Progenitor cell of endocrine pancreas (in vitro differentiated cells): ENCODE data around the gene KRTCAP3. TPM values are rescaled to one million over a fixed set of nuclear protein-coding genes. Genes with fewer than 3 reads are reported as not detected.

Source experiments
- DNase-seq: peaks from one replicate; pipeline ENCODE4 v3.0.0; 2021; ENCODE audit warnings: low spot score; ENCODE audit not compliant: unreplicated experiment
- H3K27ac Mint-ChIP-seq: 2 replicates; pipeline ENCODE4 v1.8.0; 2021; ENCODE audit warnings: mild to moderate bottlenecking, moderate library complexity, mixed read lengths
- H3K27me3 Mint-ChIP-seq: 2 replicates; pipeline ENCODE4 v1.8.0; 2021; ENCODE audit warnings: mixed read lengths
- H3K36me3 Mint-ChIP-seq: 2 replicates; pipeline ENCODE4 v1.8.0; 2022; ENCODE audit warnings: mixed read lengths; ENCODE audit not compliant: insufficient read depth
- H3K4me1 Mint-ChIP-seq: 2 replicates; pipeline ENCODE4 v1.8.0; 2021; ENCODE audit warnings: low read depth, mixed read lengths
- H3K4me3 Mint-ChIP-seq: 2 replicates; pipeline ENCODE4 v1.8.0; 2021; ENCODE audit warnings: low read depth, mild to moderate bottlenecking, moderate library complexity, mixed read lengths
- H3K9me3 Mint-ChIP-seq: 2 replicates; pipeline ENCODE4 v1.8.0; 2021; ENCODE audit warnings: low read depth, mixed read lengths
- CTCF ChIP-seq: fragments of 200-600 bp; sonication (generic); IDR thresholded peaks from one replicate; pipeline ENCODE4 v1.5.0; 2021; ENCODE audit warnings: antibody characterized with exemption, mild to moderate bottlenecking; ENCODE audit not compliant: unreplicated experiment
- total RNA-seq: library from RNA; stranded (reverse); gene quantifications from 2 replicates; pipeline ENCODE4 v1.2.1, GENCODE V29; 2021

Gene KRTCAP3
- total RNA-seq, 1 donor from 2014 or later: 17.1 TPM

- peaks cover 4% of the 10 kb centered on the region for H3K9me3 Mint-ChIP-seq
- TF ChIP-seq CTCF: peak; percentile 70
- H3K4me3 Mint-ChIP-seq: peak overlapping the region; percentile 88
- peak overlapping the region; percentile 95 for H3K27ac Mint-ChIP-seq
- H3K4me1 Mint-ChIP-seq: peaks cover 18% of the 10 kb centered on the region
- peaks cover 8% of the 10 kb centered on the region for H3K36me3 Mint-ChIP-seq
- peaks cover 7% of the 10 kb centered on the region for H3K27me3 Mint-ChIP-seq
- DNase-seq: peak; percentile 19
Observed at GRCh38 chr2:27407798-27408491, 34.2 kb upstream of the KRTCAP3 start.

- peak overlapping the region; percentile 88 for H3K4me3 Mint-ChIP-seq
- no peak for TF ChIP-seq CTCF
- no peak for DNase-seq
- H3K9me3 Mint-ChIP-seq: peaks cover 4% of the 10 kb centered on the region
- peaks cover 18% of the 10 kb centered on the region for H3K4me1 Mint-ChIP-seq
- peaks cover 7% of the 10 kb centered on the region for H3K27me3 Mint-ChIP-seq
- peak overlapping the region; percentile 95 for H3K27ac Mint-ChIP-seq
- H3K36me3 Mint-ChIP-seq: peaks cover 8% of the 10 kb centered on the region
Observed at GRCh38 chr2:27408601-27409320, 33.4 kb upstream of the KRTCAP3 start.

GRCh38 chr2:27409321-27410073, 32.7 kb upstream of the KRTCAP3 start, which contains the start of gene PPM1G:
Gene PPM1G (minus strand): TSS chr2:27409591. CDS start chr2:27409422, 169 bp downstream.
- peak within 1 kb of the TSS; percentile 99 for H3K27ac Mint-ChIP-seq
- peaks cover 18% of the 10 kb centered on the region for H3K4me1 Mint-ChIP-seq
- peak within 1 kb of the TSS; percentile 88 for H3K4me3 Mint-ChIP-seq
- H3K9me3 Mint-ChIP-seq: peaks cover 4% of the 10 kb centered on the region
- no peak for TF ChIP-seq CTCF
- peak; percentile 95 for DNase-seq
- peaks cover 8% of the 10 kb centered on the region for H3K36me3 Mint-ChIP-seq
- H3K27me3 Mint-ChIP-seq: peaks cover 7% of the 10 kb centered on the region

- Mint-ChIP-seq H3K36me3 (peaks cover 4% of the 10 kb centered on the region), H3K27me3 (peaks cover 7% of the 10 kb centered on the region), H3K9me3 (peaks cover 4% of the 10 kb centered on the region), H3K27ac (no peak overlapping the region), H3K4me3 (no peak overlapping the region), H3K4me1 (peaks cover 12% of the 10 kb centered on the region)
- TF ChIP-seq CTCF: no peak
- DNase-seq: no peak
Observed at GRCh38 chr2:27412419-27413152, 29.6 kb upstream of the KRTCAP3 start.
